KMS-11 (cell line): ENCODE data around the gene C11orf58.

ENCODE experiments used
- H2AFZ ChIP-seq: fragments of 200-600 bp; sonication (generic); 2 replicates; pipeline ENCODE4 v1.6.1; 2016; ENCODE audit warnings: antibody characterized with exemption, mixed run types, low read depth
- H3K27ac ChIP-seq: fragments of 200-600 bp; sonication (generic); 2 replicates; pipeline ENCODE4 v1.6.1; 2016; ENCODE audit warnings: mild to moderate bottlenecking, mixed run types
- H3K27me3 ChIP-seq: fragments of 200-600 bp; sonication (generic); 2 replicates; pipeline ENCODE4 v1.6.1; 2017; ENCODE audit warnings: mild to moderate bottlenecking, low read depth, mixed run types, moderate library complexity; ENCODE audit not compliant: insufficient read depth
- H3K36me3 ChIP-seq: fragments of 200-600 bp; sonication (generic); 2 replicates; pipeline ENCODE4 v1.6.1; 2017; ENCODE audit warnings: mild to moderate bottlenecking, mixed run types; ENCODE audit not compliant: insufficient read depth
- H3K4me1 ChIP-seq: fragments of 200-600 bp; sonication (generic); 2 replicates; pipeline ENCODE4 v1.6.1; 2016; ENCODE audit warnings: mild to moderate bottlenecking, low read depth, mixed run types; ENCODE audit not compliant: poor library complexity, severe bottlenecking
- H3K4me2 ChIP-seq: fragments of 200-600 bp; sonication (generic); 2 replicates; pipeline ENCODE4 v1.7.0; 2016; ENCODE audit warnings: mild to moderate bottlenecking, mixed run types
- H3K4me3 ChIP-seq: fragments of 200-600 bp; sonication (generic); IDR thresholded peaks from 2 replicates; pipeline ENCODE4 v1.6.1; 2017; ENCODE audit warnings: low read depth, low read length, mixed read lengths; ENCODE audit not compliant: insufficient read depth
- H3K79me2 ChIP-seq: fragments of 200-600 bp; sonication (generic); 2 replicates; pipeline ENCODE4 v1.6.1; 2016; ENCODE audit warnings: low read depth, mixed run types; ENCODE audit not compliant: insufficient read depth
- H3K9ac ChIP-seq: fragments of 200-600 bp; sonication (generic); 2 replicates; pipeline ENCODE4 v1.6.1; 2016; ENCODE audit warnings: mild to moderate bottlenecking, mixed run types
- H4K20me1 ChIP-seq: fragments of 200-600 bp; sonication (generic); 2 replicates; pipeline ENCODE4 v1.6.1; 2016; ENCODE audit warnings: mild to moderate bottlenecking, mixed run types; ENCODE audit not compliant: insufficient read depth
- CTCF ChIP-seq: fragments of 200-600 bp; sonication (generic); conservative IDR thresholded peaks from 2 replicates; pipeline ENCODE4 v1.6.1; 2017; ENCODE audit warnings: low read depth, mild to moderate bottlenecking, antibody characterized with exemption, low read length, moderate library complexity, mixed read lengths

The C11orf58 gene

DNA sequence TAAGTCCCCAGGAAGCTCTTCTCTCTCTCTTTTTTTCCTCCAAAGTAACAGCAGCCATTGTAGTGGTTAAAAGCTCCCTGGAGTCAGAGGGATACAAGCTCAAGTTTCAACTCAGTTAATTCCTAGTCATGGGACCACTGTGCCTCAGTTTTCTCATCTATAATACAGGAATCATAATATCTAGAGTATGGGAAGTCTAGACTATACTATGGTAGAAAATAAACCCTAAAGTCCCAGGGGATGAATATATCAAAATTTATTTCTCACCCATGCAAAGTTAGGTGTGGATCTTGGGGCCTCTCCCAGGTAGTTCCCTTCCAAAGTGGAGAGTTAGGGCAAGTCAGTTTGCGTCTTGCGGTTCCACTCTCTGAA is 33.7 kb downstream of the C11orf58 start:
- no peak for TF ChIP-seq CTCF
- Histone ChIP-seq H3K79me2 (no peaks in the 10 kb centered on the region), H4K20me1 (no peaks in the 10 kb centered on the region), H3K36me3 (no peaks in the 10 kb centered on the region), H3K27me3 (no peaks in the 10 kb centered on the region), H3K4me3 (no peak overlapping the region), H3K4me2 (peak overlapping the region; percentile 50; the same call in 1 of the 2 replicates), H3K9ac (no peak overlapping the region), H3K27ac (no peak overlapping the region; the same call in 1 of the 2 replicates), H2AFZ (no peak overlapping the region), H3K4me1 (peaks cover 22% of the 10 kb centered on the region)

DNA sequence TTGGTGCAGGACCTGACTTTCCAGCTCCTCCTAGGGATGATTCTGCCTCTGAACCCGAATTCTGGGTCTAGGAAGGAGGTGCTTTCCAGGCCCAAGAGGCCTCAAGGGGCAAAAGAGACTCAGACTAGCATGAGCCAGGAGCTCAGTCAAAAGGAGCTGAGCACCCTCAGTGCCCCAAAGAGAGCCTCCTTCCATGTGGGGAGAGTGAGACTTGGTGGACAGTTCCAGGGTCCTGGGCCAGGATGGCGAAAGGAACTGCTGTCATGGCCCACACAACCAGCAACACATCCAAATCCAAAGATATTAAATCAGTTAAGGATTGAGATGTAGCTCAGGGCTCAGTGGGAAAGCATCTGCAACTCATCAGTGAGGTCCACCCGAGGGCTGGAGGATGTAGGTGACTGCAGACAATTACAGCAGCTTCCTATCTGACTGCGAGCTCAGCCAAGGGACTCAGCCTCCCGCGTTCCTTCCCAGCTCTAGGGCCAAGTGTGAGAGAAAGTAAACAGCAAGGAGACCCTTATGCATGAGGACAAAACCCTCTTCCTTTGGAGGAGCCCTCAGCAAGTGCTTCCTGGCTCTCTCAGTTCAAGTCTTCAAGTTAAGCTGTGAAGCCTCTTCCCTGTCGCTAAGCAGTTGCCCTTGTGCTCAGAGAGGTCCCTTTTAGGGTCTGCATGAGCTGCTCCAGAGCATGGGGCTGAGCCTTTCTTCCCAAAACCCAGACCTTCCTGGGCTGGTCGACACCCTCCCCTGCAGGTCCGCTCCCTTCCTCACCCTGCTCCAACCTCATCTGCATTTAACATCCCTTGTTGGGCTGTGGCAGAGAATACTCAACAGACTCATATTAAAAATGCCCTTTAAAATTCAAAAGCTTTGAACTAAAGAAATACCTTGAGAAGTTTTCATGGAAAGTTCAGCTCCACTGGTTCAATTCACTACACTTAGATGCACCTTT is 35.8 kb downstream of the C11orf58 start:
- no peak overlapping the region for H2AFZ ChIP-seq
- H3K9ac ChIP-seq, result no peak overlapping the region
- no peaks in the 10 kb centered on the region for H3K27me3 ChIP-seq
- no peak overlapping the region for H3K4me2 ChIP-seq
- no peak for TF ChIP-seq CTCF
- H3K27ac ChIP-seq, result no peak overlapping the region
- H4K20me1 ChIP-seq, result no peaks in the 10 kb centered on the region
- H3K79me2 ChIP-seq, result no peaks in the 10 kb centered on the region
- no peaks in the 10 kb centered on the region for H3K36me3 ChIP-seq
- no peak overlapping the region for H3K4me3 ChIP-seq
- peaks cover 22% of the 10 kb centered on the region for H3K4me1 ChIP-seq

DNA sequence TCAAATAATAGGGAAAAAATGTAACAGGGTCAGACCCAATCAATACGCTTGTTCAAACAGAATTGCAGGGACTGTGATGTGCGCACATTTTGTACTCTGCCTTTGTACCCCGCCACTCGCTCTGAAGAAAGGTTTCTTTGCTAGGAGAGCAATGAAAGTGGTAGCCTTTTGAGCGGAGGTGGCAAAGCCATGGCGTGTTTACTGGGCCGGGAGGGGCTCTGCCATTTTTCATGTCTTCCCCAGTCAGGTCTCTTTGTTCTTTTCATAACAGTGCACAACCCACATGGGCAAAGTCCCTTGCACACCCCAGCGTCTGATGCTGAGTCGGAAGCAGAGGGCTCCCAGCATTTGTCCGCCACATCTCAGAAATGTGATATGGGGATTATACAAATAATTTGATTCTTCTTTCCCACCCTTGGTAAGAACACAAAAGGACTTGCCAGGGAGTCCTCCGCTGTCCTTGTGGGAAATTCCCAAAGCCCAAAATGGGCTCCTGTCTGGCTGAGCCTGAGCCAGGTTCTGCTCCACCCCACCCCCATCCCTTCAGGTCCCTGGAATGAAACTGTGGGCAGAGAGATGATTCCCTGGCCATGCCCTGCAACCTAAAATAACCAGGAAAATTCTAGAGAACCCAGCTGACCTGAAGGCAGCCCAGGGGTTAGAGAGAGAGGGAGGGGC is 36.6 kb downstream of the C11orf58 start:
- Histone ChIP-seq H3K27ac (no peak overlapping the region), H3K4me3 (no peak overlapping the region), H3K27me3 (no peaks in the 10 kb centered on the region), H3K9ac (no peak overlapping the region), H3K4me1 (peaks cover 22% of the 10 kb centered on the region), H3K4me2 (no peak overlapping the region), H3K36me3 (no peaks in the 10 kb centered on the region), H2AFZ (no peak overlapping the region), H3K79me2 (no peaks in the 10 kb centered on the region), H4K20me1 (no peaks in the 10 kb centered on the region)
- TF ChIP-seq CTCF, result no peak

- H3K27ac ChIP-seq, result no peak overlapping the region
- H3K4me3 ChIP-seq, result no peak overlapping the region
- H3K79me2 ChIP-seq, result no peaks in the 10 kb centered on the region
- H3K27me3 ChIP-seq, result no peaks in the 10 kb centered on the region
- H3K4me2 ChIP-seq, result no peak overlapping the region
- peaks cover 22% of the 10 kb centered on the region for H3K4me1 ChIP-seq
- H3K9ac ChIP-seq, result no peak overlapping the region
- no peak overlapping the region for H2AFZ ChIP-seq
- no peaks in the 10 kb centered on the region for H3K36me3 ChIP-seq
- H4K20me1 ChIP-seq, result no peaks in the 10 kb centered on the region
- TF ChIP-seq CTCF, result no peak
These were observed 37.3 kb downstream of the C11orf58 start for GRCh38 chr11:16775614-16776283.
